Stimulated activated naive CD4-positive, alpha-beta T cell treated with Interleukin-2 at 50 U/mL for 16 hours (primary cell): ENCODE measurements around the gene ZBTB34.

Experiments used
- DNase-seq: peaks from one replicate; lab custom pipeline; 2025; lab: John Stamatoyannopoulos, UW

ZBTB34 gene

GRCh38 chr9:126879288-126879687, 18.8 kb downstream of the ZBTB34 start:
- DNase-seq, result no peak

- no peak for DNase-seq
Measured at GRCh38 chr9:126880226-126880946, 19.9 kb downstream of the ZBTB34 start.

- DNase-seq, result no peak
Measured at GRCh38 chr9:126880947-126881332, 20.5 kb downstream of the ZBTB34 start.

GRCh38 chr9:126882746-126883145, 22.3 kb downstream of the ZBTB34 start:
- no peak for DNase-seq

GRCh38 chr9:126883636-126884035, 23.2 kb downstream of the ZBTB34 start:
- DNase-seq, result no peak

GRCh38 chr9:126885131-126885641, 24.7 kb downstream of the ZBTB34 start:
- no peak for DNase-seq

GRCh38 chr9:126886034-126886822, 25.8 kb downstream of the ZBTB34 start:
- no peak for DNase-seq

- no peak for DNase-seq
Measured at GRCh38 chr9:126886897-126887296, 26.5 kb downstream of the ZBTB34 start.

GRCh38 chr9:126891676-126892075, 31.2 kb downstream of the ZBTB34 start:
- no peak for DNase-seq

GRCh38 chr9:126893079-126893478, 32.6 kb downstream of the ZBTB34 start:
- DNase-seq, result no peak

GRCh38 chr9:126894052-126894603, 33.7 kb downstream of the ZBTB34 start:
- DNase-seq, result no peak

- DNase-seq, result no peak
Measured at GRCh38 chr9:126902210-126902609, 41.8 kb downstream of the ZBTB34 start.

- DNase-seq, result no peak
Measured at GRCh38 chr9:126904586-126904985, 44.1 kb downstream of the ZBTB34 start.

- DNase-seq, result no peak
Measured at GRCh38 chr9:126906091-126906490, 45.7 kb downstream of the ZBTB34 start.

- DNase-seq, result no peak
Measured at GRCh38 chr9:126907058-126907457, 46.6 kb downstream of the ZBTB34 start.

- peak; percentile 92 for DNase-seq
Measured at GRCh38 chr9:126914458-126915280, 54.2 kb downstream of the ZBTB34 start, which contains the start of gene RALGPS1. RALGPS1 (plus strand) TSS chr9:126914782; CDS start chr9:126962290, 47,508 bp downstream.

GRCh38 chr9:126915281-126915816, 54.9 kb downstream of the ZBTB34 start:
- peak; percentile 64 for DNase-seq

GRCh38 chr9:126915846-126916543, 55.6 kb downstream of the ZBTB34 start:
- no peak for DNase-seq

- DNase-seq, result no peak
Measured at GRCh38 chr9:126916909-126917308, 56.5 kb downstream of the ZBTB34 start.

- no peak for DNase-seq
Measured at GRCh38 chr9:126919193-126919592, 58.8 kb downstream of the ZBTB34 start.

- DNase-seq, result no peak
Measured at GRCh38 chr9:126925876-126926275, 65.4 kb downstream of the ZBTB34 start.
